CD1c-positive myeloid dendritic cell (primary cell): ENCODE data around the gene SVIL.
A peak's percentile ranks its signal among the peaks of the same experiment; 100 is the strongest.
"Not testable (repeated sequence)": the region's sequence is repeated elsewhere in the genome, so short reads cannot be mapped to it uniquely, and the experiment has no call there.

Source experiments
- DNase-seq: peaks from one replicate; pipeline ENCODE4 v3.0.0-alpha.2; 2016; ENCODE audit errors: extremely low spot score

The SVIL gene

GRCh38 chr10:29575098-29575455, 59.7 kb downstream of the SVIL start:
- DNase-seq: no peak

DNA sequence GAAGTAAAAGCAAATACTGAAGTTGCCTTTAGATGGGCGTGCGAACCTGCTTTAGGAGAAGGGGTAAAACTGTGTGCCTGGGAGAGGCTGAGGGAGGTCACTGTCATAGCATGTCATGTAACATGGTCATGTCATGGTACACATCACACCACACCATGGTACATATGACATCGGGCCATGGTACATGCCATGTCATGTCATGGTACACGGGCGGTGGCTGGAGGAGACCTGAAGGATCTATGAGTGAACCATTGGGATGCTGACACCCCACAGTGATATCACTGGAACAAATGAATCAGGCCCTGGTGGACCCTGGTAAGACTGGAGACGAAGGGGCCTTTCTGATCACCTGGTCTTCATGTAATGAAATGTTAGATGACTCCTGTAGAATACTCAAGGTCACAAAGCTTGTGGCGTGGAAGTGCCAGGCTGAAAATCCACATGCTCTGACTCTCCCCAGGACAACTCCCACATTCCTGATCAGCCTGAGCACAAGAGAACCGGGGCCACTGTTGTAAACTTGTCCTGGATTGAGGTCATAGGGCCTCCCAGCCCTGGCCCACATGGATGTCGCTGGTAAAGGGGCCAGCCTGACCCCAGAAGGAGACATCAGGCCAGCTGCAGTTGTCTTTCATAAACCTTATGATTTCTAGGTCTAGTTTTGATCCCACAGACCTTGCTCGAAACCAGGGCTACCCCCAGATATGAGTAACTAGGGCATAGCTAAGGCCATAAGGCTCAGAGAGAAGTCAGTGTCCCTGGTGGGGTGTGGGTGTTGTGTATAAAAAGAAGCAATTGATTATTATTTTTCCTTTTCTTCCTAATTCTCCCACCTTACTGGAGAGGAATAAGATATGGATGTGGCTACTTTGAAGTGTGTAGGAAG, 60.3 kb downstream of the SVIL start:
- not testable (repeated sequence) for DNase-seq

DNA sequence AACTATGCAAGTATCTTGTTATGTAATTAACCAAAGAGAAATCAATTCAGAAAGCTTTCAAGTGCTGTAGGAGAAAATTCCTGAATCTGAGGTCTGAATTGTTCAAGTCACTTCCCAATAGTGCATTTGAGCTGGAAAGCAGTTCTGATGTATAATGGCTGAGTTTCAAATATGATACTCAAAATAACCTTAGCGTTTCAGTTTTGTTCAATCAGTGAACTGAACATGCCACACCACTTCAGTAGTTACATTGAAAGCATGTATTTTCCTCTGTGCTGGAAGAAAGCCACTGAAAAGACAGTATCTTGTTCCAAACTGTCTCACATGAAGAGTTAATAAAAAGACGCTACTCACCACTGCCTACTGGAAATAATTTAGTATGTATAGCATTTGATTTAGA, 64.5 kb downstream of the SVIL start:
- not testable (repeated sequence) for DNase-seq

GRCh38 chr10:29569795-29570194, 65.0 kb downstream of the SVIL start:
- no peak for DNase-seq

DNA sequence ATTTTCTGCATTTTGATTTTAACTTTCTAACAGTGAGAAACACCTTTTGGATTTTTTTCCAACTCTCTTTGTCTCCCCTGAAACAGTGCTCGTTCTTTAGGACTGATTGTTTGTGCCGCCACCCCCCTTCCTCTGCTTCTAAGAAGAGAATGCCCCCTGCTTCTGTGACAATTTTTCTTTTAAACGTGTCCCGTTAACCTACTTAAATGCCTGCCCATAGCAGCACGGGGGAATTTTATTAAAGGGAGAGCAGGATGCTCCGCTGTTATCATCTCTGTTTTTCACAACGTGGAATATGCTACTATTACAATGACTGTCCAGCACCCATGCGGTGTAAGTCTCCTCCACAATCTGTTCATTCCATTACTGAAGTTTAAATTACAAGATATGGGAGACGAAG, 67.8 kb downstream of the SVIL start:
- DNase-seq: no peak

DNA sequence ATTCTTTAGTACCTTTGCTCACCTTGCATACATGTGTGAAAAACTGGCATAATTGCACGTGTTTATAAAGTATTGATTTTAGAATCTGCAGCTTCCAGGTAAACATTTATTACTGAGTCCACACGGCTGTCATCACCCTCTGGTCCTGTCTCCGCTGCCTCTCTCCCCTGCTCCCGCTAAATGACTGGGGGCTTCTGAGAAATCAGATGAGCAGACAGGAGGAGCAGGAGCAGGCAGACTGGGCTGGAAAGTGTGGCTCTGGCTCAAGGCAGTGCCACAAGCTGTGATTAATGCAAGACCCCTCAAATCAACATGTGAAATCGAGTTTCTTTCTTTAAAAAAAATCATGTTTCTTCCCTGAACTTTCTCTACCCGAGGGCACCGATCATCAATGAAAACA, 68.6 kb downstream of the SVIL start:
- DNase-seq: not testable (repeated sequence)

GRCh38 chr10:29563420-29564035, 71.2 kb downstream of the SVIL start:
- peak; percentile 68 for DNase-seq

DNA sequence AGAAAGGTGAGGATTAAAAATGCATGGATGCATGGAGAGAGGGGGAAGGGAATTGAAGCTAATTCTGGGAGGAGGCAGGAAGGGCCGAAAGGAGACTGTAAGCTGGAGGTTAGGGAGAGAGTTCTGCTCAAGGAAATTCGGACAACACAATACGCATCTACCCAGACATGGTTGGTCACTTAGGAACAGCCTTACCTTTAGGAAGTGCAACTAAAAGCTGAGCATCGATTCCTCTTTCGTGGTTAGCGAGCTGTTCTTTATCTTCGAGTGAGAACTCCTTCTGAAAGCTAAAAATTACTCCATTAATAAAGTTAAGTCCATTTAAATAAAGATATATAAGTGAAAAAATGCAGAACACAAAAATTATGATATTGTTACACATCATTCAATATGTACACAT, 71.8 kb downstream of the SVIL start:
- peak; percentile 20 for DNase-seq

DNA sequence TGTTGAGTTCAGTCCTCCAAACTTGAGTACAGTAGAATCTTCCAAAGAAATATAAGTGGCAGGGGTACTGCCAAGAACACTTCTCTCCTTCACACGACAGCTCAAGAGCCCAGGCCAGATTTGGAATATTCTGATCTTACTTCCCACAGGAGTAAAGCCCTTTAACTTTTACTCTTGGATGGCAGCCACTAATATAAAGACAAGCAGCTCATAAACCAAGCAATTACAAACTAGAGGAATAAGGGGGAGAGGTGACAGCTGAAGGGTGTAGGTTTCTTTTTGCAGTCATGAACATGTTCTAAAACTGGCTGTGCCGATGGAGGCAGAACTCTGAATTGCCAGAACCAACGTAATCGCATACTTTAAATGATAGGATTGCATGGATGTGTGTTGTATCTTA, 74.8 kb downstream of the SVIL start:
- no peak for DNase-seq

DNA sequence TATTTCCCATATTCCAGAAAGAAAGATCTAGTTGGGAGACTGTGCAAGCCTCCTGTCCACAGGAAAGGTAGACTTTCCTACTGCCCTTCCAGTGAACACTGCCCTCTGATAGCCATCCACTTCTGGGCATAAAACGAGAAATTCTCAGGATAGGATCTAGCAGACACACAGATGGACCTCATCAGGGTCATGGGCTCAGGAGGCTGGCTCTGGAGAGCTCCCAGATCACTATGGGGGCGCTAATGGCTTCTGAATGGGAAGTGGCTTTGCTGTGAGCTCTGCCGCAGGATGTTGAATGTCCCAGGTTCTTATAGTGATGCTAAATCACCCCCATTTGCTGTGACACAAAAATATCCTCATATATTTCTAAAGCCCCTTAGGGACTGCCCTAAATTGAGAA, 77.1 kb downstream of the SVIL start:
- DNase-seq: no peak

DNA sequence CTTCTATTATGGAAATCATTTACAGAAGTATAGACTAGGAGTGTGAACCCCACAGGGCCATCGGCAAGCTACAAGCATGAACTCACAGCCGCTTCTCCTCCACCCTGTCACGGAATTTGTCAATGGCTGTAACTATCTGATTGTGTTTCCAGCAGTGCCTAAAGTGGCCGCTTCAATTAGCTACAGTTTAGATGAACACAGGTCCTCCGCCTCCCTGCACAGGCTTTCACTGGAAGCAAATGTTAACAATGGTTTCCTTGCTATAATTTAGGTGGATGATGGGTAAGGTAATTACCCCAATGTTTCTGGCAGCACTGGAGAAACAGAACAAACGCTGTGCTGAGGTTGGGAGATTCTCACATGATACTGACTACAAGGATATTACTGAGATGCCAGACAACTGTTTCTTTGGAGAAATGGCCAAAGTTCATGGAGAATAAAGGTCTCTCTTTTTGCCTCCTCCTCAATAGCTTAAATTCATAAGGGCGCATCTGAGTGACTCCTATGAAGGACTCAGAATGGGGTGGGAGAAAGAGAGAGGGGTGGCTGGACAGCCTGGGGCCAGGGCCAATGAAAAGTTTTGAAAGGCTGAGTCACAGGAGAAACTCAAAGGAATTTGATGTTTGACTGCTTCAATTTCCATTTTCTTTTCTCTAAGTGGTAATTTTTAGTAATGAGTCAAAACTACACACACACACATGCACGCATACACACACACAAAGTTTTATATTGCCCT, 78.9 kb downstream of the SVIL start:
- DNase-seq: peak; percentile 61

GRCh38 chr10:29555091-29555745, 79.6 kb downstream of the SVIL start:
- peak; percentile 85 for DNase-seq

GRCh38 chr10:29554660-29555059, 80.1 kb downstream of the SVIL start:
- DNase-seq: peak; percentile 76

DNA sequence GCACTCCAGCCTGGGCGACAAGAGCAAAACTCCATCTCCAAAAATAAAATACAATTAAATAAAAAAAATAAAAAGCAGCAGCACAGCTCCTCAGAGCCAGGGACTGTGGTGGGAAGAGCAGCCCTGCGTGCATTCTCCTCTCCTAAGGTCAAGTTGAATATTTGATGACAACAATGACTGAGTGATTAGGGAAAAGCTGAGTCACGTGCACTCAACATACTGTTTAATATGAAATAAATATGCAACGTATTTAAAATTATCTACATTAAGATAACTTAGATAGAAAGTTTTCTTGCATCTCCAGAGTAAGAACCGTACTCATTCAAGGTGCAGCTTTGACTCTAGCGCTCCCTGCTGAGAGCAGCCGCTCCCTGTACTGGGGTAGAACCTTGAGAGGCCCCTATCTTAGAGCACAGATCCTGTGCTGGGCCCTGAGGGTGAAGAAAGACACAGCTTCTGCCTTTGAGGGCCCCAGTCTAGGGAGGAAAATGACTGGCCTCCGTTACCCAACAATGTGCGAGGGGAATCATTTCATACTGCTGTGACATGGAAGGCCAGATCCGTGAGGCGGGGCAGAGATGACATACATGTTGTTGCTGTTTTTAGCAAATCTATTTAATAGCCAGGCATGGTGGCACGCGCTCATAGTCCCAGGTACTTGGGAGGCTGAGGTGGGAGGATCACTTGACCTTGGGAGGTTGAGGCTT, 81.1 kb downstream of the SVIL start:
- peak; percentile 53 for DNase-seq

GRCh38 chr10:29553116-29553515, 81.7 kb downstream of the SVIL start:
- not testable (repeated sequence) for DNase-seq

DNA sequence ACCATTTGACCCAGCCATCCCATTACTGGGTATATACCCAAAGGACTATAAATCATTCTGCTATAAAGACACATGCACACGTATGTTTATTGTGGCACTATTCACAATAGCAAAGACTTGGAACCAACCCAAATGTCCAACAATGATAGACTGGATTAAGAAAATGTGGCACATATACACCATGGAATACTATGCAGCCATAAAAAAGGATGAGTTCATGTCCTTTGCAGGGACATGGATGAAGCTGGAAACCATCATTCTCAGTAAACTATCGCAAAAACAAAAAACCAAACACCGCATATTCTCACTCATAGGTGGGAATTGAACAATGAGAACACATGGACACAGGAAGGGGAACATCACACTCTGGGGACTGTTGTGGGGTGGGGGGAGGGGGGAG, 85.3 kb downstream of the SVIL start:
- DNase-seq: not testable (repeated sequence)

- DNase-seq: peak; percentile 20
These were observed 87.9 kb downstream of the SVIL start for GRCh38 chr10:29546773-29547313.

DNA sequence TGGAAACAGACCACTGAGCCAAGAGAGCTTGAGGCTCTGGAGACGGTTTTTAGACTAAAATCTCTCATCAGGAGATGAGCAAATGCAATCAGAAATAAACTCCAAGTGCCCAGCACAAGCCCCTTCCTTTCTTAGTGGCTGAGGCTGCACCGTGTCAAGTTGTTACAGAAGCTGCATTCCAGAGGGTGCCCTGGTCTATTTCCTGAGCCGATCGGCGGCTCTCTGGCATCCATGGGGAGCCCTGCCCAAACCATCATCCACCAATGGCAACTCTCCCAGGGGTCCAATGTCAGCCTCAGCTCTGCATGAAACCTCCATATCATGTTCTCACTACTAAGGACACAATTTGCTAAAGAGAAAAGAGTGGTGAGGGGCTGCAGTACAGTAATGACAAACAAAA, 89.6 kb downstream of the SVIL start:
- DNase-seq: no peak

GRCh38 chr10:29543715-29544114, 91.1 kb downstream of the SVIL start:
- DNase-seq: no peak

DNA sequence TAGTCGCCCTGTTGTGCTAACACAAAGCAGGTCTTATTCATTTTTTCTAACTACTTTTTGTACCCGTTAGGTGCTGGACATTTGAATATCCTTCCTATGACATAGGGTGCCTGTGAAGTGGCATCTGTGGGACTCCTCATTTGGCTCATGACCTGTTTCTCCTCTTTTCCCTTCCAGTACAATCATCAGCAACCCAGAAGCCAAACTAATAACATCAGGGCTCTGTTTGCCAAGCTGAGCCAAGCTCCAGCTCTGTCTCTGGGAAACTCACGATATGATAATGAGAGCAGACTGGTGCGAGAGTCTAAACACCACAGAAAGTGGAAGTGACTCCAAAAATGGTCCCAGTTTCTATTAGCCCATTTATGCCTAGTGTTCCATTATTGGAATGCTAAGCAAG, 92.0 kb downstream of the SVIL start:
- DNase-seq: no peak
